ENCODE results near the gene AP1S1. TPM values are rescaled to one million over a fixed set of nuclear protein-coding genes. Genes with fewer than 3 reads are reported as not detected.

The AP1S1 gene
- total and polyA plus RNA-seq, 2 of the 13 experiments (the other 11 are each of a cell fraction or from before 2014, with no cell fraction given) = 57.5 to 68.1 TPM

GRCh38 chr7:101165075-101165957, 11.0 kb downstream of the AP1S1 start, which contains the start of gene VGF (continued):
- TF ChIP-seq YEATS2 (CRISPR knock-in tag; IDR thresholded peaks at IDR 0.05; ENCODE audit: borderline replicate concordance) = peak; percentile 90; the same call in 1 of the 2 replicates
- TF ChIP-seq, protein P1, sequence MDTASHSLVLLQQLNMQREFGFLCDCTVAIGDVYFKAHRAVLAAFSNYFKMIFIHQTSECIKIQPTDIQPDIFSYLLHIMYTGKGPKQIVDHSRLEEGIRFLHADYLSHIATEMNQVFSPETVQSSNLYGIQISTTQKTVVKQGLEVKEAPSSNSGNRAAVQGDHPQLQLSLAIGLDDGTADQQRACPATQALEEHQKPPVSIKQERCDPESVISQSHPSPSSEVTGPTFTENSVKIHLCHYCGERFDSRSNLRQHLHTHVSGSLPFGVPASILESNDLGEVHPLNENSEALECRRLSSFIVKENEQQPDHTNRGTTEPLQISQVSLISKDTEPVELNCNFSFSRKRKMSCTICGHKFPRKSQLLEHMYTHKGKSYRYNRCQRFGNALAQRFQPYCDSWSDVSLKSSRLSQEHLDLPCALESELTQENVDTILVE (CRISPR knock-in tag; IDR thresholded peaks at IDR 0.05) = peak; percentile 98
- TF ChIP-seq, protein P2, sequence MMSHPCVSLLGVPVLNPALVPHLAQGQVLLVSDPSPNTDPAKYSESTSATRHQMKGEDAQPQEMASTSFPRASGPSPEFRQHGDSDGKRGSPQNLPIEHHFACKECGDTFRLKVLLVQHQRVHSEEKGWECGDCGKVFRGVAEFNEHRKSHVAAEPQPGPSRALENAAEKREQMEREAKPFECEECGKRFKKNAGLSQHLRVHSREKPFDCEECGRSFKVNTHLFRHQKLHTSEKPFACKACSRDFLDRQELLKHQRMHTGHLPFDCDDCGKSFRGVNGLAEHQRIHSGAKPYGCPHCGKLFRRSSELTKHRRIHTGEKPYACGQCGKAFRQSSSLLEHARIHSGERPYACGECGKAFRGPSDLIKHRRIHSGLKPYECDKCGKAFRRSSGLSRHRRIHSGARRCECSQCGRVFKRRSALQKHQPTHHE (CRISPR knock-in tag; IDR thresholded peaks at IDR 0.05; ENCODE audit: borderline replicate concordance) = peak; percentile 99
- TF ChIP-seq CBX2 (IDR thresholded peaks at IDR 0.05; ENCODE audit: low read depth, low read length) = no peak
- TF ChIP-seq CBX2 (CRISPR knock-in tag; IDR thresholded peaks at IDR 0.05; ENCODE audit: low read depth) = peak; percentile 72; the same call in 1 of the 2 replicates
- peak; percentile 82 for TF ChIP-seq BCL6 (CRISPR knock-in tag; IDR thresholded peaks at IDR 0.05)
- TF ChIP-seq KDM4B (CRISPR knock-in tag; IDR thresholded peaks at IDR 0.05) = peak; percentile 96
- TF ChIP-seq, protein P3, sequence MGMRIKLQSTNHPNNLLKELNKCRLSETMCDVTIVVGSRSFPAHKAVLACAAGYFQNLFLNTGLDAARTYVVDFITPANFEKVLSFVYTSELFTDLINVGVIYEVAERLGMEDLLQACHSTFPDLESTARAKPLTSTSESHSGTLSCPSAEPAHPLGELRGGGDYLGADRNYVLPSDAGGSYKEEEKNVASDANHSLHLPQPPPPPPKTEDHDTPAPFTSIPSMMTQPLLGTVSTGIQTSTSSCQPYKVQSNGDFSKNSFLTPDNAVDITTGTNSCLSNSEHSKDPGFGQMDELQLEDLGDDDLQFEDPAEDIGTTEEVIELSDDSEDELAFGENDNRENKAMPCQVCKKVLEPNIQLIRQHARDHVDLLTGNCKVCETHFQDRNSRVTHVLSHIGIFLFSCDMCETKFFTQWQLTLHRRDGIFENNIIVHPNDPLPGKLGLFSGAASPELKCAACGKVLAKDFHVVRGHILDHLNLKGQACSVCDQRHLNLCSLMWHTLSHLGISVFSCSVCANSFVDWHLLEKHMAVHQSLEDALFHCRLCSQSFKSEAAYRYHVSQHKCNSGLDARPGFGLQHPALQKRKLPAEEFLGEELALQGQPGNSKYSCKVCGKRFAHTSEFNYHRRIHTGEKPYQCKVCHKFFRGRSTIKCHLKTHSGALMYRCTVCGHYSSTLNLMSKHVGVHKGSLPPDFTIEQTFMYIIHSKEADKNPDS (CRISPR knock-in tag; IDR thresholded peaks at IDR 0.05) = peak; percentile 79; the same call in 1 of the 2 replicates
- peak; percentile 65; the same call in 1 of the 2 replicates for TF ChIP-seq EHMT2 (IDR thresholded peaks at IDR 0.05; ENCODE audit: borderline replicate concordance, low read depth, low read length)
- TF ChIP-seq ZSCAN25 (CRISPR knock-in tag; IDR thresholded peaks at IDR 0.05) = peak; percentile 87; the same call in 1 of the 2 replicates
- TF ChIP-seq MBD4 (IDR thresholded peaks at IDR 0.05; ENCODE audit: borderline replicate concordance, low read length) = no peak
- TF ChIP-seq PCBP1 (IDR thresholded peaks at IDR 0.05; ENCODE audit: borderline replicate concordance, low read depth, low read length) = no peak
- TF ChIP-seq FOXK1 (CRISPR knock-in tag; IDR thresholded peaks at IDR 0.05; ENCODE audit: borderline replicate concordance, low read depth) = peak; percentile 88; the same call in 1 of the 2 replicates
- peak; percentile 98 for TF ChIP-seq MAF1 (CRISPR knock-in tag; IDR thresholded peaks at IDR 0.05; ENCODE audit: borderline replicate concordance)
- TF ChIP-seq ZNF205 (CRISPR knock-in tag; IDR thresholded peaks at IDR 0.05) = peak; percentile 96
- peak; percentile 91; the same call in 1 of the 2 replicates for TF ChIP-seq ZNF326 (CRISPR knock-in tag; IDR thresholded peaks at IDR 0.05; ENCODE audit: borderline replicate concordance)
- peak; percentile 91 for TF ChIP-seq ZNF12 (CRISPR knock-in tag; IDR thresholded peaks at IDR 0.05)
- TF ChIP-seq CEBPZ (IDR thresholded peaks at IDR 0.05; ENCODE audit: low read length) = no peak
- TF ChIP-seq ZNF34 (CRISPR knock-in tag; IDR thresholded peaks at IDR 0.05; ENCODE audit: borderline replicate concordance) = no peak
- TF ChIP-seq ZFP36 (IDR thresholded peaks at IDR 0.05; ENCODE audit: borderline replicate concordance, low read depth, low read length, partially characterized antibody) = no peak
- peak; percentile 87 for TF ChIP-seq MYC (CRISPR knock-in tag; IDR thresholded peaks at IDR 0.05; ENCODE audit: borderline replicate concordance)

Measured in HepG2 (cell line).